ENCODE measurements around the gene NSUN7.
"Not testable (repeated sequence)": the region's sequence is repeated elsewhere in the genome, so short reads cannot be mapped to it uniquely, and the experiment has no call there.

GRCh38 chr4:40817157-40817556 lies 67.4 kb downstream of the NSUN7 start:
- not testable (repeated sequence) for TF ChIP-seq CTCF (conservative IDR thresholded peaks at IDR 0.05); ZFX (IDR thresholded peaks at IDR 0.05)
